ENCODE data around the gene RRN3. TPM values are rescaled to one million over a fixed set of nuclear protein-coding genes. Genes with fewer than 3 reads are reported as not detected.

Gene RRN3
- total and polyA plus RNA-seq, 9 of the 15 experiments (the other 6 are each of a cell fraction or from before 2014, with no cell fraction given), result 22.2 to 49.5 (median 28.4) TPM

DNA sequence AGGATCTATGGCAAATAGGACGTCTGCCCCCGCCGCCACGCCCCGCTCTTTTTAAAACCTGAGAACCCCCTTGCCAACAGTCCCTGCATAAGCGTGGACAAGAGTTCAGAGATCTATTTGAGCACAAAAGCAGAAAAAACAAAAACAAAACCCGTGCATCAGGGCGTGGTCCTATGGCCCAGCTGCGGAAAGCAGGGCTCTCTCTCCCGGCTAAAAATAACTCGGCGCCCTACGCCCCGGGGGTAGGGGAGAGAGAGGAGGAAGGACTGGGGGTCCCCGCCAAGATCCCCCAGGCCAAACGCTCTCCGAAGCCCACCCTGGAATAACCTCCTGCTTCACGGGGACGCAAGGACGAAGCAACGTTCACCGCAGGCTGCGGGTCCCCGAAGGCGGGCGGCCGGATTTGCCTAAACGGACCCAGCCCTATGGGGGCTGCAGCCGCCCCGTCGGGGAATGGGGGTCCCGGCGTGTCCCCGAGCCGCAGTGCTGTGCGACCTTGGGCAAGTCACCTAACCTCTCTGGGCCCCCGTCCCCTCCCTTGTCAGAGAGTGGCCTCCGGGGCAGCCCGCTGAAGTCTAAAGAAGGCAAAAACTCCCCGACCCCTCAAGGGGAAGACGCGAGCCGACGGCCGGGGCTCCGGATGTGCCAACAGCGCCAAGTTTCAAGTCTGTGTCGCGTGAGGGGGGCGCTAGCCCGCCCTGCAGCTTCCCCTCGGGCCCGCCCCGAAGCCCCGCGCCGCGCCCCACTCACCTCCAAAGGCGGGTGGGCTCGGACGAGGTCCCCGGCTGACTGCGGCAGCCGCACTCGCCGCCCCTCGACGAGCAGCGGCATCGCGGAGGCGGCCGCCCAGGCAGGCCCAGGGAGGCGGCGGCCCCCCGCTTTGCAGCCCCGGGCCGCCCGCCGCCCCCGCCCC, 38.7 kb downstream of the RRN3 start (continued):
- TF ChIP-seq, protein P1, sequence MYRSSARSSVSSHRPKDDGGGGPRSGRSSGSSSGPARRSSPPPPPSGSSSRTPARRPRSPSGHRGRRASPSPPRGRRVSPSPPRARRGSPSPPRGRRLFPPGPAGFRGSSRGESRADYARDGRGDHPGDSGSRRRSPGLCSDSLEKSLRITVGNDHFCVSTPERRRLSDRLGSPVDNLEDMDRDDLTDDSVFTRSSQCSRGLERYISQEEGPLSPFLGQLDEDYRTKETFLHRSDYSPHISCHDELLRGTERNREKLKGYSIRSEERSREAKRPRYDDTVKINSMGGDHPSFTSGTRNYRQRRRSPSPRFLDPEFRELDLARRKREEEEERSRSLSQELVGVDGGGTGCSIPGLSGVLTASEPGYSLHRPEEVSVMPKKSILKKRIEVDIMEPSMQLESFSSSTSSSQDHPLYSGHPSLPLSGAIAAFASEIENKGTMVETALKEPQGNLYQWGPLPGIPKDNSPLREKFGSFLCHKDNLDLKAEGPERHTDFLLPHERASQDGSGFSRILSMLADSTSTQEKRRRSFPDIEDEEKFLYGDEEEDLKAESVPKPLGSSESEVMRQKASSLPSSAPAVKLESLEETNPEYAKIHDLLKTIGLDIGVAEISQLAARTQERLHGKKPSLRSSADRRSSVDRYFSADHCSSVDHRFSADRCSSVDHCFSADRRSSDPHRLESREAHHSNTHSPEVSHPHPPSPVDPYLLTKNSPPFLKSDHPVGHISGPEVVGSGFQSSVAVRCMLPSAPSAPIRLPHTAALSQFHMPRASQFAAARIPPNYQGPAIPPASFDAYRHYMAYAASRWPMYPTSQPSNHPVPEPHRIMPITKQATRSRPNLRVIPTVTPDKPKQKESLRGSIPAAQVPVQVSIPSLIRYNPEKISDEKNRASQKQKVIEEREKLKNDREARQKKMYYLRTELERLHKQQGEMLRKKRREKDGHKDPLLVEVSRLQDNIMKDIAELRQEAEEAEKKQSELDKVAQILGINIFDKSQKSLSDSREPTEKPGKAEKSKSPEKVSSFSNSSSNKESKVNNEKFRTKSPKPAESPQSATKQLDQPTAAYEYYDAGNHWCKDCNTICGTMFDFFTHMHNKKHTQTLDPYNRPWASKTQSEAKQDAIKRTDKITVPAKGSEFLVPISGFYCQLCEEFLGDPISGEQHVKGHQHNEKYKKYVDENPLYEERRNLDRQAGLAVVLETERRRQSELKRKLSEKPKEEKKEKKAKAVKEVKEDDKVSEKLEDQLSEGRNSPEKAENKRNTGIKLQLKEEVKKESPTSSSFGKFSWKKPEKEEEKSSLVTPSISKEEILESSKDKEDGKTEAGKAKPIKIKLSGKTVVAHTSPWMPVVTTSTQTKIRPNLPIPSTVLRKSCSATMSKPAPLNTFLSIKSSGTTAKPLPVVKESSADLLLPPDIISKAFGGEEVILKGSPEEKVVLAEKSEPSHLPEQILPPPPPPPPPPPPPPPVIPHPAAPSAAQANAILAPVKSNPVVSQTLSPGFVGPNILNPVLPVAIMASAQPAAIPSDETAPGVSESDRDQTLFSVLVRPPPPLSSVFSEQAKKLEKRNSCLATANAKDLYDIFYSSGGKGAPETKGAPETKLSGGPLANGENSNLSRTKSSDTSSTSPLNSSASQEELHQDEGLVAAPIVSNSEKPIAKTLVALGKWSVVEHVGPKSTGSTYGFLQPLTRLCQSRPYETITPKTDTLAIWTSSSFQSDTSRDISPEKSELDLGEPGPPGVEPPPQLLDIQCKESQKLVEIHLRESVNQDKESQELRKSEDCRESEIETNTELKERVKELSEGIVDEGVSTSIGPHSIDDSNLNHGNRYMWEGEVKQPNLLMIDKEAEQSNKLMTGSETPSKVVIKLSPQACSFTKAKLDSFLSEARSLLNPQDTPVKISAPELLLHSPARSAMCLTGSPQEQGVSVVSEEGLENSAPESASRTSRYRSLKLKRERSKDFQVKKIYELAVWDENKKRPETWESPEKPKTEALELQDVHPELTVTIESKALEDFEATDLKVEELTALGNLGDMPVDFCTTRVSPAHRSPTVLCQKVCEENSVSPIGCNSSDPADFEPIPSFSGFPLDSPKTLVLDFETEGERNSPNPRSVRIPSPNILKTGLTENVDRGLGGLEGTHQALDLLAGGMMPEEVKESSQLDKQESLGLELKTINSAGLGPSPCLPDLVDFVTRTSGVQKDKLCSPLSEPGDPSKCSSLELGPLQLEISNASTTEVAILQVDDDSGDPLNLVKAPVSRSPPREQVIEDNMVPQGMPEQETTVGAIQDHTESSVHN (IDR thresholded peaks at IDR 0.05; ENCODE audit: borderline replicate concordance in 1 of 2, low read depth in 1 of 2), result no peak
- no peak for TF ChIP-seq ZNF212 (CRISPR knock-in tag; IDR thresholded peaks at IDR 0.05)
- TF ChIP-seq HMG20A (CRISPR knock-in tag; conservative IDR thresholded peaks at IDR 0.05), result no peak
- TF ChIP-seq HDAC2 (IDR thresholded peaks at IDR 0.05), result peak; percentile 98
- TF ChIP-seq GTF2F1 (IDR thresholded peaks at IDR 0.05; ENCODE audit: low read depth, low read length), result no peak
- 0 out of 2 replicates have a peak, but pooled peaks have one; percentile 44 for TF ChIP-seq HDGF (IDR thresholded peaks at IDR 0.05)
- no peak for TF ChIP-seq ZBTB11 (CRISPR knock-in tag; IDR thresholded peaks at IDR 0.05)
- TF ChIP-seq ETV6 (IDR thresholded peaks at IDR 0.05; ENCODE audit: borderline replicate concordance in 1 of 2, low read depth in 2 of 2, low read length in 1 of 2), result no peak
- no peak for TF ChIP-seq ETV6 (CRISPR knock-in tag; IDR thresholded peaks at IDR 0.05; ENCODE audit: borderline replicate concordance)
- peak; percentile 48; the same call in 1 of the 2 replicates for TF ChIP-seq NFIC (IDR thresholded peaks at IDR 0.05)
- TF ChIP-seq ZC3H4 (CRISPR knock-in tag; IDR thresholded peaks at IDR 0.05; ENCODE audit: borderline replicate concordance), result no peak
- TF ChIP-seq, protein P2, sequence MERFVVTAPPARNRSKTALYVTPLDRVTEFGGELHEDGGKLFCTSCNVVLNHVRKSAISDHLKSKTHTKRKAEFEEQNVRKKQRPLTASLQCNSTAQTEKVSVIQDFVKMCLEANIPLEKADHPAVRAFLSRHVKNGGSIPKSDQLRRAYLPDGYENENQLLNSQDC (CRISPR knock-in tag; IDR thresholded peaks at IDR 0.05), result no peak
- no peak for TF ChIP-seq GTF2A2 (tag; IDR thresholded peaks at IDR 0.05)
